BLaER1 (cell line): ENCODE data around the gene RFX3.

Source experiments
- H3K27ac ChIP-seq: shearing (Covaris generic); formaldehyde crosslinking; 2 replicates; pipeline ENCODE4 v1.8.1; 2022
- H3K27me3 ChIP-seq: shearing (Covaris generic); formaldehyde crosslinking; 2 replicates; pipeline ENCODE4 v1.8.1; 2022
- H3K36me3 ChIP-seq: shearing (Covaris generic); formaldehyde crosslinking; 2 replicates; pipeline ENCODE4 v1.8.1; 2022
- H3K4me1 ChIP-seq: shearing (Covaris generic); formaldehyde crosslinking; 2 replicates; pipeline ENCODE4 v1.8.1; 2022
- H3K4me2 ChIP-seq: shearing (Covaris generic); formaldehyde crosslinking; 2 replicates; pipeline ENCODE4 v1.8.1; 2022
- H3K4me3 ChIP-seq: shearing (Covaris generic); formaldehyde crosslinking; 2 replicates; pipeline ENCODE4 v1.8.1; 2022
- H3K9ac ChIP-seq: shearing (Covaris generic); formaldehyde crosslinking; 2 replicates; pipeline ENCODE4 v1.8.1; 2022
- H3K9me3 ChIP-seq: shearing (Covaris generic); formaldehyde crosslinking; 2 replicates; pipeline ENCODE4 v1.8.1; 2022
- H4K20me1 ChIP-seq: shearing (Covaris generic); formaldehyde crosslinking; 2 replicates; pipeline ENCODE4 v1.8.1; 2022
- Cebpa-rat ChIP-seq: shearing (Covaris generic); IDR thresholded peaks from 2 replicates; pipeline ENCODE4 v1.8.1; 2022

RFX3 gene

DNA sequence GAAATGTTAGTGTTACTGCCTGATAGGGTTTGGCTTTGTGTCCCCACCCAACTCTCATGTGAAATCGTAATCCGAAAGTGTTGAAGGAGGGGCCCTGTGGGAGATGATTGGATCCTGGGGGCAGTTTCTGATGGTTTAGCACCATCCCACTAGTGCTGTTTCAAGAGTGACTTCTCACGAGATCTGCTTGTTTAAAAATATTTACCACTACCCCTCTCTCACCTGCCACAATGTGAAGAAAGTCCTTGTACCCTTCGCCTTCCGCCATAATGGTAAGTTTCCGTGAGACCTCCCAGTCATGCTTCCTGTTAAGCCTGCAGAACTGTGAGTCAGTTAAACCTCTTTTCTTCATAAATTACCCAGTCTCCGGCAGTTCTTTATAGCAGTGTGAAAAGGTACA is 2.6 kb upstream of the RFX3 start:
- Histone ChIP-seq H3K27me3 (no peaks in the 10 kb centered on the region), H3K9me3 (no peaks in the 10 kb centered on the region), H3K27ac (no peak overlapping the region), H3K9ac (no peak overlapping the region), H4K20me1 (no peaks in the 10 kb centered on the region; the same call in 1 of the 2 replicates), H3K4me3 (0 out of 2 replicates have a peak overlapping the region, but pooled peaks have one; percentile 8), H3K36me3 (peaks cover 14% of the 10 kb centered on the region), H3K4me1 (peaks cover 29% of the 10 kb centered on the region), H3K4me2 (peak overlapping the region; percentile 92)
- no peak for TF ChIP-seq Cebpa-rat

DNA sequence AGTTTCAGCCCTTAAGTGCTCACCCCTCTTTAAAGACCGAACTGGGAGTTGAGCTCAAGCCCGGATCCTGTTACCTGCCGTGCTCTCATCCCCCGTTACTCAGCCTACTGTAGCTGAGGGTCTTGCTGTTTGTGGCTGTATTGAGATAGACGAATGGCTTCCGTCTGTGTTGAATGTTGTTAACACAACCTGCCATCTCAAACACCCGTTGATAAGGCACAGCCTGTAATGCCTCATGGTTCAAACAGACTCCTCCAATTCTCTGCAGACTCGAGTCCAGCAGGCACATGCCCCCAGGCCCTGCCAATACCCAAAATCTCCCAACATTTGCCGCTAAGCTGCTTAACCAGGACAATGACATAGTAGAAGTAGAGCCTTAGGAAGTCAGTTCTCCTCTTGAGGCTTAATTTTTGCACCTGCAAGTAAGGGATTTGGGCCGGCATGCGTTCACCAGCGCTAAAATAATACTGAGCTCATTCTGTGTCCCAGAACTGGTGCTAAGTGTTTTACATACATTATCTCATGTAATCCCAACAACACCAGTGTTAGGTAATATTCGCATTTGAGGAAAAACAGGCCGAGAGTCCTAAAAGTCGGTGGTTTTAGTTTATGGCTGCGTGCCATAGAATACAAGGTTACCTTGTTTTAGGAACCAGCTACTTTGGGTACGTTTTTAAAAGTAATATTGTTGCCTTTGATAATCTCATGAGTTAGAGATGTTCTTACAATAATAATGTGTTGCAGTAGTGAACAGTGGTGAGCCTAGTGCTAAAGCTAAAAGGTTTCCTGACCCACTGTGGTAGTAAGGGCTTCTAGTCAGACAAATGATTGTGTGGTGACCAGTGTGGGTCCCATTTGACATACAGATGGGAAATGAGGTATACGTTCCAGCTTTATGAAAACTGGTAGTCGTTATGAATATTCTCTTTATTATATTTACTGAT is 1.5 kb upstream of the RFX3 start:
- peak overlapping the region; percentile 99 for H3K9ac ChIP-seq
- peak overlapping the region; percentile 100 for H3K27ac ChIP-seq
- H4K20me1 ChIP-seq: no peaks in the 10 kb centered on the region; the same call in 1 of the 2 replicates
- TF ChIP-seq Cebpa-rat: no peak
- peaks cover 39% of the 10 kb centered on the region for H3K4me1 ChIP-seq
- no peaks in the 10 kb centered on the region for H3K27me3 ChIP-seq
- peak overlapping the region; percentile 94 for H3K4me3 ChIP-seq
- H3K4me2 ChIP-seq: peak overlapping the region; percentile 92
- H3K9me3 ChIP-seq: no peaks in the 10 kb centered on the region
- H3K36me3 ChIP-seq: peaks cover 14% of the 10 kb centered on the region

DNA sequence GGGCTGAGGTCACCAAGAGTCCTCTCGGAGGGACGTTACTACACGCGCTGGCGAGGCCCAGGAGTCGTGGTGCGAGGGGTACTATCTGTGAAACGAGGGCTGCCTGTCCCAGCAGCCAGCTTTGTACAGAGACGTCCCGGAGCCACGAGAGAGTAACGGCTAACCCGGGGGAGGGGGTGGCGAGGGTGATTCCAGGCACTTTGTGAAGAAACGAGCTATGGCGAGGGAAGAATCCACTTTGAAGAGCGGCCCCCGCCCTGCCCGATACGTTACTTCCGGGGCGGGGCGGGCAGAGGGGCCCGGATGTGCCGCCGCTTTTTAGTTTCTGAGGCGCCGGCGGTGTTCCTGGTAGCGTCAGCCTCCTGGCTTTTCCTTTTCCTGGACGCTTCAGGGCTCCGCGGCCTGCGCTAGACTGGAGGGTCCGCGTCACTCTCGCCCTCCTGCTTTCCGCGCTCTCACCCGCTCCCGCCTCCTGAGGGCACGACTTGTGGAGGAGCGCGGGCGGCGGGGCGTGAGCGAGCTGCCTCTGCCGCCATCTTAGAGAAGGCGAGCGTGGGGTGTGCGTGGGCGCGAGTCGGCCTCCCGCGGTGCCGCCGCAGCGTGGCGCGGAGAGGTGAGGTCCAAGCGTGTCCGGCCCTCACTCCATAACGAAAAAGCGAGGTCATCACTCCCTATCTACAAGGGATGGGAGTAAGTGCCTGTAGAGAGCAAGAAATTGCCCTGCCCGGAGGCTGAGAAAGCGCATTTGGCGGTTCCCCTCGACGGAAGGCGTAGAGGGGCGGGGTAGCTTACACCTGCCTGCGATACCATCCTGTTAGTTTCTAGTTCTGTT is 580 bp upstream of the RFX3 start:
- peaks cover 43% of the 10 kb centered on the region for H3K4me1 ChIP-seq
- TF ChIP-seq Cebpa-rat: no peak
- no peaks in the 10 kb centered on the region for H3K9me3 ChIP-seq
- peak overlapping the region; percentile 100 for H3K27ac ChIP-seq
- H3K9ac ChIP-seq: peak overlapping the region; percentile 99
- H3K4me3 ChIP-seq: peak overlapping the region; percentile 94
- peaks cover 14% of the 10 kb centered on the region for H3K36me3 ChIP-seq
- no peaks in the 10 kb centered on the region; the same call in 1 of the 2 replicates for H4K20me1 ChIP-seq
- peak overlapping the region; percentile 92 for H3K4me2 ChIP-seq
- H3K27me3 ChIP-seq: no peaks in the 10 kb centered on the region

DNA sequence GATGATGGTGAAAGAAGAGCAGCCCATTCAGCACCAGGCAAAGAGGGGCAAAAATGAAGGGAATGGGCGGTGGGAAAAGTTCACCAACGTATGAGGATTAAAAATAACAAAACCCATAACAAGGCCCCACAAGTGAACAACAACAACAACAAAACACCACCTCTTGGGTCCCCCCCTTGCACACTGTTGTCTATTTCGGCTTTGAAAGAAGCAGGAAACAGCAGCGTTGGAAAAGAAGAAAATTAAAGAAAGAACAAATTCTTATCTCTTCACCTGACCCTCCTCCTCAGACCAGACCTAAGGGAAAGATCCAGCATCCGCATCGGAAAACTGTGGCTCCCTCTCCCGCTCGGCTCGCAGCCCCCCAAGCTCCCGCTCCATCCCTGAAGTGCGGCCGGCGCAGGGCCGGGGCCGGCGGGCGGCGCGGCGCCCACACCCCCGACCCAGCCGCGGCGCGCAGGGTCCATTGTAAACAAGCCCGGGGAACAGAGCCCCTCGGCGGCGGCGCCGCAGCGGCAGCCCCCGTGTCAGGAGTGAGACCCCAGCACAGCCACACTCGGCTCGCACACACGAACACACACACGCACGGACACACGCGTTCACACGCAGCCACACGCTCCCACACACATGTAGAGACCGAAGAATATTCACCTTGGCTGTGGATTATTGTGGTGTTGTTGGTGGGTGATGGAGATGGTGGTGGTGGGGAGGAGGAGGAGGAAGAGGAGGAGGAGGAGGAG is 535 bp downstream of the RFX3 start:
- peak overlapping the region; percentile 94 for H3K4me3 ChIP-seq
- H4K20me1 ChIP-seq: no peaks in the 10 kb centered on the region; the same call in 1 of the 2 replicates
- no peak for TF ChIP-seq Cebpa-rat
- H3K9me3 ChIP-seq: no peaks in the 10 kb centered on the region
- H3K27me3 ChIP-seq: no peaks in the 10 kb centered on the region
- peaks cover 6% of the 10 kb centered on the region for H3K36me3 ChIP-seq
- H3K4me1 ChIP-seq: peaks cover 43% of the 10 kb centered on the region
- H3K9ac ChIP-seq: peak overlapping the region; percentile 83
- H3K27ac ChIP-seq: peak overlapping the region; percentile 77
- peak overlapping the region; percentile 87 for H3K4me2 ChIP-seq

GRCh38 chr9:3521966-3522365 is 3.8 kb downstream of the RFX3 start:
- Histone ChIP-seq H4K20me1 (no peaks in the 10 kb centered on the region; the same call in 1 of the 2 replicates), H3K36me3 (peaks cover 5% of the 10 kb centered on the region; the same call in 1 of the 2 replicates), H3K4me3 (no peak overlapping the region), H3K27me3 (no peaks in the 10 kb centered on the region), H3K4me2 (peak overlapping the region; percentile 11; the same call in 1 of the 2 replicates), H3K4me1 (peaks cover 33% of the 10 kb centered on the region), H3K9ac (no peak overlapping the region), H3K27ac (no peak overlapping the region), H3K9me3 (no peaks in the 10 kb centered on the region)
- TF ChIP-seq Cebpa-rat: no peak

- TF ChIP-seq Cebpa-rat: no peak
- Histone ChIP-seq H3K9me3 (no peaks in the 10 kb centered on the region), H3K36me3 (peaks cover 5% of the 10 kb centered on the region; the same call in 1 of the 2 replicates), H3K4me2 (no peak overlapping the region), H3K27ac (no peak overlapping the region), H3K27me3 (no peaks in the 10 kb centered on the region), H3K4me3 (no peak overlapping the region), H3K4me1 (peaks cover 33% of the 10 kb centered on the region), H4K20me1 (no peaks in the 10 kb centered on the region; the same call in 1 of the 2 replicates), H3K9ac (no peak overlapping the region)
These were observed 5.2 kb downstream of the RFX3 start for GRCh38 chr9:3520564-3520963.

GRCh38 chr9:3517377-3518048 is 8.3 kb downstream of the RFX3 start:
- Histone ChIP-seq H3K27me3 (no peaks in the 10 kb centered on the region), H3K4me3 (no peak overlapping the region), H3K9ac (no peak overlapping the region), H3K36me3 (peaks cover 5% of the 10 kb centered on the region; the same call in 1 of the 2 replicates), H3K4me2 (peak overlapping the region; percentile 6; the same call in 1 of the 2 replicates), H3K27ac (no peak overlapping the region), H3K4me1 (peaks cover 17% of the 10 kb centered on the region), H3K9me3 (no peaks in the 10 kb centered on the region), H4K20me1 (no peaks in the 10 kb centered on the region)
- no peak for TF ChIP-seq Cebpa-rat

GRCh38 chr9:3516667-3517330 is 9.0 kb downstream of the RFX3 start:
- H3K27me3 ChIP-seq: no peaks in the 10 kb centered on the region
- TF ChIP-seq Cebpa-rat: no peak
- H3K4me3 ChIP-seq: no peak overlapping the region
- H3K36me3 ChIP-seq: peaks cover 5% of the 10 kb centered on the region; the same call in 1 of the 2 replicates
- no peaks in the 10 kb centered on the region for H4K20me1 ChIP-seq
- peaks cover 10% of the 10 kb centered on the region; the same call in 1 of the 2 replicates for H3K4me1 ChIP-seq
- H3K4me2 ChIP-seq: no peak overlapping the region
- H3K27ac ChIP-seq: no peak overlapping the region
- H3K9ac ChIP-seq: no peak overlapping the region
- no peaks in the 10 kb centered on the region for H3K9me3 ChIP-seq
